GM19035 (cell line): ENCODE results near the gene CLNK.

Experiments
- ATAC-seq: cut with Tn5 transposase; IDR thresholded peaks from one replicate; pipeline ENCODE4 v1.9.1; 2021; ENCODE audit not compliant: unreplicated experiment

CLNK gene

GRCh38 chr4:10664408-10664807 lies 20.2 kb downstream of the CLNK start:
- ATAC-seq, result no peak

- no peak for ATAC-seq
Observed at GRCh38 chr4:10662937-10663336, 21.6 kb downstream of the CLNK start.

DNA sequence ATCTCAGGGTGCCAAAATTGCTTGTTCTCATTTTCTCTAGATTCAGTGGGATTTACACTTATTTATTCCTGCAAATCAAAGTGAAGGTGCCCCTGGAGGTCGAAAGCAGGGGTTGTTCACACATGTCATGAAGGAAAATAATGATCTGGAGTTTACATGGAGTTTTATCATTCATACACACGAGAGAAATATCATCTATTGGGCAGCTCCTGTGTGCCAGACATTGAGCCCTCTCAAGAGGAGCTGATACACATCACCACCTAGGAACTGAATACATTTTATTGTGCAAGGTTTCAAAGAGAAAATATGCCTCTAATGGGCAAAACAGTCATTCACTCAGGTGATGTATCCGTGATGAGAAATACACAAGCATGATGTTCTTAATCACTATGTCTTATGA lies 23.5 kb downstream of the CLNK start:
- ATAC-seq, result no peak

- ATAC-seq, result no peak
Observed at GRCh38 chr4:10659251-10659650, 25.3 kb downstream of the CLNK start.

GRCh38 chr4:10656988-10657387 lies 27.6 kb downstream of the CLNK start:
- ATAC-seq, result no peak

GRCh38 chr4:10656420-10656819 lies 28.1 kb downstream of the CLNK start:
- ATAC-seq, result no peak

DNA sequence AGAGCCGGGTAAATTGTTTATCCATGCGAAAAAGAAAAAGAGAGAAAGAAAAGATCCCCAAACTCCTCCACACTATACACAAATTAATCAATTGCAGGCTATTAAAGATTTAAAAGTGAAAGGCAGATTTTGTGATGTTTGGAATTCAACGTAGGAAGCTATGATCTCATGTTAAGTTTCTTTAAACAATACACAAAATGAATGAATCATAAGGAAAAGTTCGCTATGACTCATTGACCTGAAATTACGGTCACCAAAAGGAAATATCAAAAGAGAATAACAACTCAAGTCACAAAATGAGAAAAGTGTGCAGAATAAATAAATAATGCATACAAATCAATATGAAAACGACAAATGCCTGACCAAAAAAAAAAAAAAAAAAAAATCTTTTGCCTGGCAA lies 28.6 kb downstream of the CLNK start:
- ATAC-seq, result no peak

DNA sequence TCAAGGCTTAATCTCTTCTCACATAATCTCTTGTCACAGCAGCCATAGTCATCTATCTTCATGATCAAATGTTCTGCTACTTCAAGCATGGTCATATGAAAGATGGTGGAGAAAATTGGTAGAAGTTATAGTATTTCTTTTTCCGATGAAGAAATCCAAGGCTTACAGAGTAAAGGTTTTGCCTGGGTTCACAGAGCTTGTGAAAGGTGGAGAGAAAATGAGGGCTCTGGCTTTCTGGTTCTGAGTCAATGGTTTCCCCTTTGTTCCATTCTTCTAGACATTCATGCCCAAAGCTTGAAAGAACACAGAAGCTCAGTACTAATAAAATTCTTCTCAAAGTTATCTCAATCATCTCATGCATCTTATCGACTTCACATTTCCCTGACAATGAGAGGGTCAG lies 36.1 kb downstream of the CLNK start:
- no peak for ATAC-seq

DNA sequence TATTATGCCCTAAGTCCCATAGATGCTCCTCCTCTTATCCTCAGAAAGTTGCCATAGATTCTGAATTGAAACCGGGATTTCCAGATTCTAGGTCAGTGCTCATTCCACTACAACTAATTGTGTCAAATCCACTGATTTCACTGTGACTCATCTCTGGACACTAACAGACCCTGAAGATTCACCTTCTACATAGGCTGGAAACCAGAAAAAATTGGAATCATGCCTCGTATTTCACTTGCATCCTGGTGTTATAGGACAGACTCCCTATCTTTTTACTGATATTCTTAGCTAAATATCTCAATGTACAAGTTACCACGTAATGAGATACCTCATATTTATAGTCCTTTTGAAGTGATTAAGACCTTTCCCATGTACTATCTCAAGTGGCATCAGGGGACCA lies 36.7 kb downstream of the CLNK start:
- no peak for ATAC-seq

- ATAC-seq, result no peak
Observed at GRCh38 chr4:10643600-10644425, 40.8 kb downstream of the CLNK start.

DNA sequence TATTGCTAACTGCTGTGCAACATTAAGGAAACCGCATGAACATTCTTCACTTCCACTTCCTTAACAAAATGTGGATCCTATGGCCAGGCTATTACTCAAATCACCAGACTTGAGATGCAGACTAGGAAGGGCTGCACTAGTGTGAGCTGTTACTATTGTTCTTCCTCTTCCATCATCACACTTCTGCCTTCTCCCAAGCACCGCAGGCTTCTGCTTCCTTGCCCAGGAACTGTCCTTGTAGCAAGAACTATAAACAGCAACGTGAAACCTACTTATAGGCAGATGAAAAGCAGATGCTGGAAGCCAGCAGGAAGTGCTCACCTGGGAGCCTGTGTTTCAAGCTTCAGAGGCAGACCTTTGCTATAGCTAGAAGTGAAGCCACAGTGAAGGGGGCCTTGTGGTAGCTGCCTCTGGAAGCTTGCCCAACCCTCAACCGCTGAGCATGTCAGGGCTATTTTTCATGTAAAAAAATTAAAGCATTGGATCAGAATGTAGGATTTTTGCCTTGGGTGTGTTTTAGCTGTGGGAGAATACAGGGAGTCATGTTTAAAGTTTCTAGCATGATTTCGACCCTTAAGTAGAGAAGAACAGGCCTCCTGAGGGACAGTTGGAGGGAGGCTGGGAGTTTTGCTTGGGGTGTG lies 43.9 kb downstream of the CLNK start:
- no peak for ATAC-seq

DNA sequence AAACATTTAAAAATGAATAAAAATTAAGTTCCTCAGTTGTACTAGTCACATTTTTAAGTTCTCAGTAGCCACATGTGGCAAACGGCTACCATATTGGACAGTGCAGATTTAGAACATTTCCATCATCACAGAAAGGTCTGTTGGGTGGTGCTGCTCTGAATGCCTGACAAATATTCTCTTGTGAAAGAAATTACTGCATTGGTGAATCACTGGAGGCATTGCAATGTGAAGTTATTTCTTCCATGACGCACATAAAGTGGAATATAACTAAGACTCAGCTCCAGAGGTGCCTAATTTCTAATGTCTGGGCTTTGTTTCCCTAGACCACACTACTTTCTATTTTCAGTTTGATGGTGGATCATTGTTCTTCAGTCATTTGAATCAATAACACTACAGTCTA lies 44.9 kb downstream of the CLNK start:
- ATAC-seq, result no peak

DNA sequence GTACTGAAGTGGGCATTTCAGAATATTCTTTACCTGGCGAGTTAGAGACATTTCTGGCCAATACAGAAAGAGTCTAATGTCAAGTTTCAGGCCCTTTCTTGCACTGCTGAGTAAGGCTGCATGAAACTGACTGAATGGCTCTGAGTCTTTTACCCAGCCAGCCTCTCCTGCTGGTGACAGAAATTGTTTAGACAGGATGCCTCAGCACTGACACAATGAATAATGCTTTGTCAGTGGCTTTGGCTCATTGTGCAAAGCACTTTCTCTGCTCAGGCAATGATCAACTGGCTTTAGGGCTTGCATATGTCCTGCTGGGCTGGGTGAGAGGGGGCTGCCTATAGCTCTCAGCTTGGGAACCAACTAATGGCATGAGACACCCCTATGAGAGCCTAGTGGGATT lies 45.5 kb downstream of the CLNK start:
- no peak for ATAC-seq

DNA sequence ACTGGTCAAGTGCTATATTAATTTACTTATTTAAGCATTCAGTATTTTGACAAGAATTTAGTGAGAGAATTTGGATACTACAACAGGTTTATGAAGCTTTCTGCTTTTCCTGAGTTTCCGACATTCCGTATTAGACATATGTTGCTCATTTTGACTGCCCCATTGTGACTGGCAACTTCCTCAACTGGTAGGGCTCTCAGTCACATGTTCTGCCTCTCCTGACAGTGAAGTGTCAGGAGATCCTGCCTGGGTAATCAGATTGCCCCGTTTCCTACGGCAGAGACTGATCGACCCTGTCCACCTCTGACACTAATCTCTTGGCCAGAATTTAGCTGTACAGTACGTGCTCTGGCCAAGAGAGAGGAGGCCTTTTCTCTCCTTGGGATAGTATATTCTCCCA lies 49.5 kb downstream of the CLNK start:
- no peak for ATAC-seq

DNA sequence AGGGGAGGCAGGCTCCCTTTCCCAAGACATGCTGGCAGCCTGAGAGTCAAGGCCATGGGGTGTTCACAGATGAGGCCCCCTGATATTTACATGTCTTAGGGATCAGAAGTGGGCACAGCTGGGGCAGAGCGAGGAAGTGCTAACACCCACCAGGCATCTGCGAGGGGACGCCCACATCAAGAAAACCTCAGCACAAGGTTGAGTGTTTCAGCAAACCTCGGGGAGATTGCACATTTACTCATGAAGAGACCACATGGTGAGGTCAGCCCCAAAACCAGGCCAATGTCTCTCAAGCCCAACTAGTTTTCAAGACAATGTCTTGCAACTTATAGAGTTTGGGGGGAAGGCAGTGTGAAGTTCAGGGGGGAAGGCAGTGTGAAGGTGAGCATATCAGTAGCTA lies 55.2 kb downstream of the CLNK start:
- ATAC-seq, result no peak

DNA sequence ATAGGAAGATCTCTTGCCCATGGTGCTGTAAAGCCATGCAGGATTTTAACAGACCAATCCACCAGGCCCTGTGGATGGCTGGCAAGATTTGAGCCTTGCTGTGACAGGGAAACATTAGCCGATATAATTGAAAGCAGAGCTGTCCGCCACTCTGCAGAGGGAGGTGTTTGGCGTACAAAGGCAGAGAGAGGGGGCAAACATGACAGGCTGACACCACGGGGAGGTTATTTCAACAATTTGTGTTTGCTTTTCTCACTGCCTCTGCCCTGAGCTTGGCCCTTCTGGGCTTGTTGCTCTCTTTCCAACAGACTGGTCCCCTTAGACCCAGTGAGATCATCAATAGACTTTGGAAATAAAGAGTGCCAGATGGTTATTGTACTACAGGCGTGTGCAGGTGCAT lies 59.4 kb downstream of the CLNK start:
- no peak for ATAC-seq

DNA sequence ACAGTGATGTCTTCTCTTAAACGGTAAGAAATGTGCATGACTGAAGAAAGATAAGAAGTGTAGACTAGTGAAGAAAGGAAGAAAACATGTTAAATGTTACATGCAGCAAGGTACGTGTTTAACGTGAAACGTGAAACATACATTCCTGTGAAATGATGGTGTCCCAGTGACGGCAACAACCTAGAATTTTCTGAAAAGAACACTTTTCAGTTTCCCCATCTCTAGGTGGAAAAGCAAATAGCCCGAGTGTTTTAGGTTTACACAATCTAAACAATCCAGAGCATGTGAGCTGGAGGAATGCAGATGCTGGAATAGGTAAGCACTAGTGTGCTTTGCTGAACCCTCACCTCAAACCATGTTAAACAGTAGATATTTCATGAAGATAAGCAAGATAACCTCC lies 60.7 kb downstream of the CLNK start:
- ATAC-seq, result no peak

- ATAC-seq, result no peak
Observed at GRCh38 chr4:10623241-10623640, 61.3 kb downstream of the CLNK start.

GRCh38 chr4:10622728-10623127 lies 61.8 kb downstream of the CLNK start:
- ATAC-seq, result no peak

GRCh38 chr4:10620935-10621488 lies 63.6 kb downstream of the CLNK start:
- no peak for ATAC-seq

GRCh38 chr4:10619855-10620254 lies 64.7 kb downstream of the CLNK start:
- ATAC-seq, result no peak

DNA sequence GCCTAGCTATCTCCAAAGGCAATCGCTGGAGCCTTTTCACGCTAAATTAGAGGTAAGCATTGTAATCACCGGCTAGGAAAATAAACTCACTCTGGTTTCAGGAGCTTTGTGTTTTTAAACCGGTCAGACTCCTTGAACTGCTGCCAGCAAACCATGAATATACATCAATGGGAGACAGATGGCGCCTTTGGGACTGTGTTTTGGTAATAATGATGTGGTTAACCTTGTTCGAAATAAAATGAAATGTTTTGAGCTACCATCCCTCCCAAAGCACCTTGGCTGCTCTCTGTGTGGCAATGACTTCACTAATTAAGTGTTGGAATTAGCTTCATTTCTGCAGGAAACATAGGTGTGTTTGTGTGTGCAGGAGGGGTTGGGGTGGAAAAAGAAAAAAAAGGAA lies 65.3 kb downstream of the CLNK start:
- ATAC-seq, result no peak
